Measurements from ENCODE around the gene ACR. TPM values are rescaled to one million over a fixed set of nuclear protein-coding genes. Genes with fewer than 3 reads are reported as not detected.

ACR gene
- total RNA-seq, 1 donor from 2014 or later: not detected

- Mint-ChIP-seq H3K27ac (no peak overlapping the region), H3K36me3 (ENCODE audit: insufficient read depth) (peaks cover 2% of the 10 kb centered on the region), H3K27me3 (peaks cover 5% of the 10 kb centered on the region), H3K4me1 (ENCODE audit: low read depth) (no peaks in the 10 kb centered on the region), H3K9me3 (ENCODE audit: low read depth) (no peaks in the 10 kb centered on the region), H3K4me3 (ENCODE audit: low read depth) (no peak overlapping the region)
- no peak for DNase-seq (ENCODE audit: low spot score, unreplicated experiment)
- TF ChIP-seq CTCF (IDR thresholded peaks at IDR 0.05; ENCODE audit: unreplicated experiment): no peak
Measured at GRCh38 chr22:50727678-50728522, 10.1 kb upstream of the ACR start.

- Mint-ChIP-seq H3K36me3 (ENCODE audit: insufficient read depth) (peaks cover 2% of the 10 kb centered on the region), H3K4me3 (ENCODE audit: low read depth) (no peak overlapping the region), H3K27me3 (peaks cover 6% of the 10 kb centered on the region), H3K27ac (no peak overlapping the region), H3K9me3 (ENCODE audit: low read depth) (no peaks in the 10 kb centered on the region), H3K4me1 (ENCODE audit: low read depth) (no peaks in the 10 kb centered on the region)
- TF ChIP-seq CTCF (IDR thresholded peaks at IDR 0.05; ENCODE audit: unreplicated experiment): no peak
- no peak for DNase-seq (ENCODE audit: low spot score, unreplicated experiment)
Measured at GRCh38 chr22:50728523-50728931, 9.5 kb upstream of the ACR start.

GRCh38 chr22:50729391-50730012, 8.5 kb upstream of the ACR start:
- H3K27ac Mint-ChIP-seq: no peak overlapping the region
- no peak for TF ChIP-seq CTCF (IDR thresholded peaks at IDR 0.05; ENCODE audit: unreplicated experiment)
- peaks cover 15% of the 10 kb centered on the region for H3K27me3 Mint-ChIP-seq
- no peak overlapping the region for H3K4me3 Mint-ChIP-seq (ENCODE audit: low read depth)
- DNase-seq (ENCODE audit: low spot score, unreplicated experiment): no peak
- no peaks in the 10 kb centered on the region for H3K36me3 Mint-ChIP-seq (ENCODE audit: insufficient read depth)
- H3K9me3 Mint-ChIP-seq (ENCODE audit: low read depth): no peaks in the 10 kb centered on the region
- no peaks in the 10 kb centered on the region for H3K4me1 Mint-ChIP-seq (ENCODE audit: low read depth)

GRCh38 chr22:50730013-50730891, 7.8 kb upstream of the ACR start:
- Mint-ChIP-seq H3K4me1 (ENCODE audit: low read depth) (no peaks in the 10 kb centered on the region), H3K27me3 (peaks cover 17% of the 10 kb centered on the region), H3K36me3 (ENCODE audit: insufficient read depth) (no peaks in the 10 kb centered on the region), H3K9me3 (ENCODE audit: low read depth) (no peaks in the 10 kb centered on the region), H3K4me3 (ENCODE audit: low read depth) (no peak overlapping the region), H3K27ac (no peak overlapping the region)
- DNase-seq (ENCODE audit: low spot score, unreplicated experiment): no peak
- TF ChIP-seq CTCF (IDR thresholded peaks at IDR 0.05; ENCODE audit: unreplicated experiment): no peak
